Spleen (tissue), 7 donors: ENCODE measurements around the gene USH1G.

Experiments
- POLR2A ChIP-seq, 3 donors: fragments of 450-650 bp; IDR thresholded peaks; one replicate each; pipeline ENCODE4 v1.5.1; 2017; ENCODE audit warnings: antibody characterized with exemption in 3 of 3, mild to moderate bottlenecking in 1 of 3
- TF ChIP-seq, protein P1 (sequence below), 11 experiments: fragments of 200-600 bp in 7 of 11; fragments of 450-650 bp in 4 of 11; sonication (generic) in 4 of 11; IDR thresholded peaks in 8 of 11; conservative IDR thresholded peaks in 3 of 11; 1 replicate in 7 of 11; 2 replicates in 4 of 11; pipeline versions ENCODE4 v1.4.0 to v1.8.0; 2016 to 2021; ENCODE audit warnings: antibody characterized with exemption in 11 of 11, inconsistent platforms in 4 of 11, mild to moderate bottlenecking in 1 of 11
- donor health status: DM: no; HTN: no; CAD: no; lungs with moderate emphysema.
- donor health status: DM: no; HTN: no; CAD: no.
- donor health status: DM: no; HTN: no; CAD: no.

DNA sequence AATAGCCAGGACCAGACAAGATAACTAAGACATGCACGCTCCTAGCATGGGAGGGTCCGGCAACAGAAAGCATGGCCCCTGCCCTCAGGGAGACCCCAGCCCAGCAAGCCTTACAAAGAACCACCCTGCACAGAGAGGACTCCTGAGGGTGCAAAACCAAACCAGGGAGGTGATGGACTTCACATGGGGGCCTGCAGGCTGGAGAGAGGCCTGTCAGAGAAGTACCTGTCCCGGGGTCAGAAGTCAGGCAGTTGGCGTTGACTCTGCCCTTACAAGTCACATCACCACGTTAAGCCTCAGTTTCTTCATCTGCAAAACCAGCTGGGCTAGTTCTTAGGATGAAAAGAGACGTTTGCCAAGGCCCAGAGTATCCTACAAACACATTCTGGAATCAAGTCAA is 5.7 kb upstream of the USH1G start:
- TF ChIP-seq POLR2A (IDR thresholded peaks at IDR 0.05): no peak
- TF ChIP-seq, protein P1, sequence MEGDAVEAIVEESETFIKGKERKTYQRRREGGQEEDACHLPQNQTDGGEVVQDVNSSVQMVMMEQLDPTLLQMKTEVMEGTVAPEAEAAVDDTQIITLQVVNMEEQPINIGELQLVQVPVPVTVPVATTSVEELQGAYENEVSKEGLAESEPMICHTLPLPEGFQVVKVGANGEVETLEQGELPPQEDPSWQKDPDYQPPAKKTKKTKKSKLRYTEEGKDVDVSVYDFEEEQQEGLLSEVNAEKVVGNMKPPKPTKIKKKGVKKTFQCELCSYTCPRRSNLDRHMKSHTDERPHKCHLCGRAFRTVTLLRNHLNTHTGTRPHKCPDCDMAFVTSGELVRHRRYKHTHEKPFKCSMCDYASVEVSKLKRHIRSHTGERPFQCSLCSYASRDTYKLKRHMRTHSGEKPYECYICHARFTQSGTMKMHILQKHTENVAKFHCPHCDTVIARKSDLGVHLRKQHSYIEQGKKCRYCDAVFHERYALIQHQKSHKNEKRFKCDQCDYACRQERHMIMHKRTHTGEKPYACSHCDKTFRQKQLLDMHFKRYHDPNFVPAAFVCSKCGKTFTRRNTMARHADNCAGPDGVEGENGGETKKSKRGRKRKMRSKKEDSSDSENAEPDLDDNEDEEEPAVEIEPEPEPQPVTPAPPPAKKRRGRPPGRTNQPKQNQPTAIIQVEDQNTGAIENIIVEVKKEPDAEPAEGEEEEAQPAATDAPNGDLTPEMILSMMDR (IDR thresholded peaks at IDR 0.05 in 8 of 11, conservative IDR thresholded peaks at IDR 0.05 in 3 of 11): no peak
